Fibroblast of villous mesenchyme (primary cell): ENCODE data around the gene LAPTM4A. TPM values are rescaled to one million over a fixed set of nuclear protein-coding genes. Genes with fewer than 3 reads are reported as not detected.
"Not testable (repeated sequence)": the region's sequence is repeated elsewhere in the genome, so short reads cannot be mapped to it uniquely, and the experiment has no call there.

Source experiments
- DNase-seq: peaks from one replicate; pipeline ENCODE4 v3.0.0-alpha.2; 2010; ENCODE audit warnings: low read depth
- H3K4me3 ChIP-seq: 2 replicates; pipeline ENCODE4 v1.5.1; 2011; ENCODE audit warnings: low read depth, mild to moderate bottlenecking, low read length
- CTCF ChIP-seq: IDR thresholded peaks from 2 replicates; pipeline ENCODE4 v1.5.1; 2012; ENCODE audit warnings: low read depth, mild to moderate bottlenecking, low read length; ENCODE audit not compliant: insufficient read depth
- total RNA-seq: library from RNA; depleted of rRNA; stranded (reverse); fragments of >200 nt; gene quantifications from 2 replicates; pipeline ENCODE4 v1.2.3, GENCODE V29; 2012

Gene LAPTM4A
- total RNA-seq, 1 donor, result 146 TPM

DNA sequence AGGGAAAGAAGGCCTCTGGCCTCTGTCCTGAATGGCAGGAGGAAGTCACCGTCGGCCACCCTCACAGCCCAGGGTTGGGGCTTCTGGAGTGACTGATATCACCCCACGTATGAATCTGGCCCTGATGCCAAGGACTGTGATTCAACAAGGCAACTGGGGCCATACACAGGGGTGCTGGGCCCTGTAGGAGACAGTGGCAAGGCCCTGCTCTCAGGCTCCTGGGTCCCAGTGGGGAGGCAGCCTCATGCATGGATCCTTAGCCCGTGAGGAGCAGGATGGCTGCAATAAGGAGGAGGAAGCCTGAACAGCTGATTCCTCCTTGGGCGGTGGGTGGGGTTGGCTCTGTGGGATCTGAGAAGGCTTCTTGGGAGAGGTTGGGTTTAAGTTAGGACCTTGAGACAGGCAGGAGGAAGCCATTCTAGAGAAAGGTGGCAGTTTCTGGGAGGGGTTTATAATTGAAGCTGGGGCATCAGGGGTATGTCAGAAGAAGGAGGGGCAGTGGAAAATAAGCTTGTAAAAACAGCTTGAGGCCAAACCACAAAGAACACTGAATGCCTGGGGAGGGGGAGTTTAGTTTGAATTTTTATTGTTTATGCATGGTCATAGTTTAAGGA, 42.8 kb upstream of the LAPTM4A start:
- no peak overlapping the region for H3K4me3 ChIP-seq
- no peak for DNase-seq
- no peak for TF ChIP-seq CTCF

GRCh38 chr2:20093263-20094141, 42.1 kb upstream of the LAPTM4A start:
- DNase-seq, result peak; percentile 81
- peak; percentile 81 for TF ChIP-seq CTCF
- no peak overlapping the region for H3K4me3 ChIP-seq

- H3K4me3 ChIP-seq, result no peak overlapping the region
- no peak for DNase-seq
- no peak for TF ChIP-seq CTCF
Observed at GRCh38 chr2:20092901-20093235, 41.4 kb upstream of the LAPTM4A start.

GRCh38 chr2:20092226-20092900, 40.9 kb upstream of the LAPTM4A start:
- DNase-seq, result no peak
- no peak overlapping the region for H3K4me3 ChIP-seq
- TF ChIP-seq CTCF, result no peak

- DNase-seq, result peak; percentile 86
- H3K4me3 ChIP-seq, result no peak overlapping the region
- no peak for TF ChIP-seq CTCF
Observed at GRCh38 chr2:20091305-20091991, 40.0 kb upstream of the LAPTM4A start.

GRCh38 chr2:20089715-20090464, 38.5 kb upstream of the LAPTM4A start:
- no peak for TF ChIP-seq CTCF
- no peak overlapping the region for H3K4me3 ChIP-seq
- no peak for DNase-seq

DNA sequence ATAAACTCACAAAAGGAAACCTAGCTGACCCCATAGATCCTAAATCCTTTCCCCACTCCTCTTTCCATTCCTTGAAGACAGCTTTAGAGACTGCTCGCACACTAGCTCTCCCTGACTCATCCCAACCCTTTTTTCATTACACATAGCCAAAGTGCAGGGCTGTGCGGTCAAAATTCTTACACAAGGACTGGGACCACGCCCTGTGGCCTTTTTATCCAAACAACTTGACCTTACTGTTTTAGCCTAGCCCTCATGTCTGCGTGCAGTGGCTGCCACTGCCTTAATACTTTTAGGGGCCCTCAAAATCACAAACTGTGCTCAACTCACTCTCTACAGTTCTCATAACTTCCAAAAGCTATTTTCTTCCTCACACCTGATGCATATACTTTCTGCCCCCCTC, 34.5 kb upstream of the LAPTM4A start:
- DNase-seq, result peak; percentile 86
- H3K4me3 ChIP-seq, result not testable (repeated sequence)

- not testable (repeated sequence) for DNase-seq, H3K4me3 ChIP-seq
Observed at GRCh38 chr2:20082812-20083211, 31.4 kb upstream of the LAPTM4A start.
